ENCODE data around the gene CDK17. TPM values are rescaled to one million over a fixed set of nuclear protein-coding genes. Genes with fewer than 3 reads are reported as not detected.

Gene CDK17
- total and polyA plus RNA-seq, 9 of the 15 experiments (the other 6 are each of a cell fraction or from before 2014, with no cell fraction given), result 4.8 to 39.3 (median 21.6) TPM

DNA sequence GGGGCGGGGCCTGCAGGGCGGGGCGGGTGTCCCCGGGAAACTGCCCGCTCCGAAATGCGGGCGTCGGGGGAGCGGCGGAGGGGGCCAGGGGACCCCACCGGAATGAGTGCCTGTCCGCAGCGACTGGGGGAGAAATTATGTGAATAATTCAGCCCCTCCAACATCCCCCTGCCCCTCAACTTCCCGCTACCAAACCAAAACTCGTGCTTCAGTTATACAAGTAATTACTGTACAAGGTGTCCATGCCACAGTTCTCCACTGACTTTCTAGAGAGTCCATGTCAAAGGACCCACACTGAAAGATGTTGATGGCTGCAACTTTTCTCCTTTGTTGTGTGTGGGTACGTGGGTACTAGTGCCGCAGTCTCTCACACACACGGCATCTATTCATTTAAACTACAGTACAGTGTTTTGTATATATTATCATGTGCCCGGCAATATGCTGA lies 414 bp upstream of the CDK17 start (continued):
- TF ChIP-seq, protein P1, sequence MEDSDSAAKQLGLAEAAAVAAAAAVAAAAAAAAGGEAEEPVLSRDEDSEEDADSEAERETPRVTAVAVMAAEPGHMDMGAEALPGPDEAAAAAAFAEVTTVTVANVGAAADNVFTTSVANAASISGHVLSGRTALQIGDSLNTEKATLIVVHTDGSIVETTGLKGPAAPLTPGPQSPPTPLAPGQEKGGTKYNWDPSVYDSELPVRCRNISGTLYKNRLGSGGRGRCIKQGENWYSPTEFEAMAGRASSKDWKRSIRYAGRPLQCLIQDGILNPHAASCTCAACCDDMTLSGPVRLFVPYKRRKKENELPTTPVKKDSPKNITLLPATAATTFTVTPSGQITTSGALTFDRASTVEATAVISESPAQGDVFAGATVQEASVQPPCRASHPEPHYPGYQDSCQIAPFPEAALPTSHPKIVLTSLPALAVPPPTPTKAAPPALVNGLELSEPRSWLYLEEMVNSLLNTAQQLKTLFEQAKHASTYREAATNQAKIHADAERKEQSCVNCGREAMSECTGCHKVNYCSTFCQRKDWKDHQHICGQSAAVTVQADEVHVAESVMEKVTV (CRISPR knock-in tag; IDR thresholded peaks at IDR 0.05), result no peak
- TF ChIP-seq, protein P2, sequence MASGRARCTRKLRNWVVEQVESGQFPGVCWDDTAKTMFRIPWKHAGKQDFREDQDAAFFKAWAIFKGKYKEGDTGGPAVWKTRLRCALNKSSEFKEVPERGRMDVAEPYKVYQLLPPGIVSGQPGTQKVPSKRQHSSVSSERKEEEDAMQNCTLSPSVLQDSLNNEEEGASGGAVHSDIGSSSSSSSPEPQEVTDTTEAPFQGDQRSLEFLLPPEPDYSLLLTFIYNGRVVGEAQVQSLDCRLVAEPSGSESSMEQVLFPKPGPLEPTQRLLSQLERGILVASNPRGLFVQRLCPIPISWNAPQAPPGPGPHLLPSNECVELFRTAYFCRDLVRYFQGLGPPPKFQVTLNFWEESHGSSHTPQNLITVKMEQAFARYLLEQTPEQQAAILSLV (tag; IDR thresholded peaks at IDR 0.05), result no peak
- no peak for TF ChIP-seq LARP7 (IDR thresholded peaks at IDR 0.05)
- no peak for TF ChIP-seq BRF1 (IDR thresholded peaks at IDR 0.05; ENCODE audit: borderline replicate concordance, extremely low read depth, insufficient read length)
- no peak for TF ChIP-seq KLF13 (tag; IDR thresholded peaks at IDR 0.05; ENCODE audit: borderline replicate concordance, low read depth)
- TF ChIP-seq PHF8 (IDR thresholded peaks at IDR 0.05; ENCODE audit: borderline replicate concordance, low read length), result peak; percentile 4; the same call in 1 of the 2 replicates
- TF ChIP-seq TAL1 (IDR thresholded peaks at IDR 0.05), result no peak
- TF ChIP-seq RBM22 (IDR thresholded peaks at IDR 0.05; ENCODE audit: low read depth, low read length, poor library complexity, severe bottlenecking), result no peak
- TF ChIP-seq, protein P3, sequence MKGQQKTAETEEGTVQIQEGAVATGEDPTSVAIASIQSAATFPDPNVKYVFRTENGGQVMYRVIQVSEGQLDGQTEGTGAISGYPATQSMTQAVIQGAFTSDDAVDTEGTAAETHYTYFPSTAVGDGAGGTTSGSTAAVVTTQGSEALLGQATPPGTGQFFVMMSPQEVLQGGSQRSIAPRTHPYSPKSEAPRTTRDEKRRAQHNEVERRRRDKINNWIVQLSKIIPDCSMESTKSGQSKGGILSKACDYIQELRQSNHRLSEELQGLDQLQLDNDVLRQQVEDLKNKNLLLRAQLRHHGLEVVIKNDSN (CRISPR knock-in tag; IDR thresholded peaks at IDR 0.05), result no peak
- TF ChIP-seq, protein P4, sequence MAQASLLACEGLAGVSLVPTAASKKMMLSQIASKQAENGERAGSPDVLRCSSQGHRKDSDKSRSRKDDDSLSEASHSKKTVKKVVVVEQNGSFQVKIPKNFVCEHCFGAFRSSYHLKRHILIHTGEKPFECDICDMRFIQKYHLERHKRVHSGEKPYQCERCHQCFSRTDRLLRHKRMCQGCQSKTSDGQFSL (CRISPR knock-in tag; IDR thresholded peaks at IDR 0.05), result no peak
- TF ChIP-seq, protein P4 (tag; IDR thresholded peaks at IDR 0.05), result 0 out of 4 replicates have a peak, but pooled peaks of 1 of the 2 experiments have one; percentile 17
- no peak for TF ChIP-seq SAP30 (IDR thresholded peaks at IDR 0.05; ENCODE audit: borderline replicate concordance, insufficient read depth, low read depth, low read length, poor library complexity, severe bottlenecking)
- TF ChIP-seq, protein P5, sequence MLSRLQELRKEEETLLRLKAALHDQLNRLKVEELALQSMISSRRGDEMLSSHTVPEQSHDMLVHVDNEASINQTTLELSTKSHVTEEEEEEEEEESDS (CRISPR knock-in tag; IDR thresholded peaks at IDR 0.05), result no peak
- TF ChIP-seq STAT5B (CRISPR knock-in tag; IDR thresholded peaks at IDR 0.05), result no peak
- TF ChIP-seq, protein P6, sequence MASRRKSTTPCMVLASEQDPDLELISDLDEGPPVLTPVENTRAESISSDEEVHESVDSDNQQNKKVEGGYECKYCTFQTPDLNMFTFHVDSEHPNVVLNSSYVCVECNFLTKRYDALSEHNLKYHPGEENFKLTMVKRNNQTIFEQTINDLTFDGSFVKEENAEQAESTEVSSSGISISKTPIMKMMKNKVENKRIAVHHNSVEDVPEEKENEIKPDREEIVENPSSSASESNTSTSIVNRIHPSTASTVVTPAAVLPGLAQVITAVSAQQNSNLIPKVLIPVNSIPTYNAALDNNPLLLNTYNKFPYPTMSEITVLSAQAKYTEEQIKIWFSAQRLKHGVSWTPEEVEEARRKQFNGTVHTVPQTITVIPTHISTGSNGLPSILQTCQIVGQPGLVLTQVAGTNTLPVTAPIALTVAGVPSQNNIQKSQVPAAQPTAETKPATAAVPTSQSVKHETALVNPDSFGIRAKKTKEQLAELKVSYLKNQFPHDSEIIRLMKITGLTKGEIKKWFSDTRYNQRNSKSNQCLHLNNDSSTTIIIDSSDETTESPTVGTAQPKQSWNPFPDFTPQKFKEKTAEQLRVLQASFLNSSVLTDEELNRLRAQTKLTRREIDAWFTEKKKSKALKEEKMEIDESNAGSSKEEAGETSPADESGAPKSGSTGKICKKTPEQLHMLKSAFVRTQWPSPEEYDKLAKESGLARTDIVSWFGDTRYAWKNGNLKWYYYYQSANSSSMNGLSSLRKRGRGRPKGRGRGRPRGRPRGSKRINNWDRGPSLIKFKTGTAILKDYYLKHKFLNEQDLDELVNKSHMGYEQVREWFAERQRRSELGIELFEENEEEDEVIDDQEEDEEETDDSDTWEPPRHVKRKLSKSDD (conservative IDR thresholded peaks at IDR 0.05; ENCODE audit: low read length), result no peak
- no peak for TF ChIP-seq MAZ (CRISPR knock-in tag; conservative IDR thresholded peaks at IDR 0.05 in 1 of 2, IDR thresholded peaks at IDR 0.05 in 1 of 2)
- TF ChIP-seq JUND (IDR thresholded peaks at IDR 0.05; ENCODE audit: borderline replicate concordance, low read depth, low read length), result no peak
- no peak for TF ChIP-seq JUND (tag; IDR thresholded peaks at IDR 0.05; ENCODE audit: borderline replicate concordance, low read depth, low read length)

Data from K562 (cell line).